Uterus (tissue), 4 donors: ENCODE results near the gene TEX29. TPM values are rescaled to one million over a fixed set of nuclear protein-coding genes. Genes with fewer than 3 reads are reported as not detected.

Source experiments
- DNase-seq, 2 donors: peaks; one replicate each; pipeline ENCODE4 v3.0.0-alpha.2; 2019 to 2020
- H3K27ac ChIP-seq, 2 donors: fragments of 200-600 bp; sonication (generic); 1 replicate in 1 of 2; 2 replicates in 1 of 2; pipeline ENCODE4 v1.5.1; 2016 to 2018
- H3K27me3 ChIP-seq, 2 donors: fragments of 200-600 bp; sonication (generic); one replicate each; pipeline ENCODE4 v1.5.1; 2018 to 2019; ENCODE audit warnings: control low read depth in 1 of 2
- H3K36me3 ChIP-seq, 2 donors: fragments of 200-600 bp; sonication (generic); one replicate each; pipeline ENCODE4 v1.5.1; 2019; ENCODE audit warnings: control low read depth in 1 of 2
- H3K4me1 ChIP-seq, 2 donors: fragments of 200-600 bp; sonication (generic); one replicate each; pipeline ENCODE4 v1.5.1; 2018 to 2019; ENCODE audit warnings: control low read depth in 1 of 2
- H3K4me3 ChIP-seq, 2 donors: fragments of 200-600 bp; sonication (generic); 1 replicate in 1 of 2; 2 replicates in 1 of 2; pipeline ENCODE4 v1.5.1; 2018 to 2019; ENCODE audit warnings: mild to moderate bottlenecking in 1 of 2
- H3K9me3 ChIP-seq, 2 donors: fragments of 200-600 bp; sonication (generic); one replicate each; pipeline ENCODE4 v1.5.1; 2019; ENCODE audit warnings: control low read depth in 1 of 2
- POLR2A ChIP-seq, 2 donors: fragments of 450-650 bp; IDR thresholded peaks; one replicate each; pipeline ENCODE4 v1.6.1; 2016; ENCODE audit warnings: antibody characterized with exemption in 2 of 2, mild to moderate bottlenecking in 1 of 2, moderate library complexity in 1 of 2
- intact Hi-C: fragments of 100-400 bp; cut with DNase I; formaldehyde crosslinking; loops from one replicate; pipeline ENCODE4 v1.15.1; 2023; ENCODE audit warnings: low total_unique reads
- total RNA-seq, 4 donors: library from RNA; depleted of rRNA in 3 of 4; stranded (reverse); fragments of >200 nt in 3 of 4; gene quantifications; one replicate each; pipeline versions ENCODE4 v1.1.0 to v1.2.4, GENCODE V29; 2014 to 2023
- TF ChIP-seq, protein P1 (sequence below), 4 experiments: fragments of 200-600 bp in 2 of 4; fragments of 450-650 bp in 2 of 4; sonication (generic) in 2 of 4; IDR thresholded peaks; one replicate each; pipeline ENCODE4 v1.5.1; 2016 to 2019; ENCODE audit warnings: antibody characterized with exemption in 4 of 4, mild to moderate bottlenecking in 2 of 4, moderate library complexity in 1 of 4
- donor health status: DM: yes; HTN: yes; CAD: no.

The TEX29 gene
- total RNA-seq, 4 donors from 2014 or later: 0.91 TPM; not detected in 3

DNA sequence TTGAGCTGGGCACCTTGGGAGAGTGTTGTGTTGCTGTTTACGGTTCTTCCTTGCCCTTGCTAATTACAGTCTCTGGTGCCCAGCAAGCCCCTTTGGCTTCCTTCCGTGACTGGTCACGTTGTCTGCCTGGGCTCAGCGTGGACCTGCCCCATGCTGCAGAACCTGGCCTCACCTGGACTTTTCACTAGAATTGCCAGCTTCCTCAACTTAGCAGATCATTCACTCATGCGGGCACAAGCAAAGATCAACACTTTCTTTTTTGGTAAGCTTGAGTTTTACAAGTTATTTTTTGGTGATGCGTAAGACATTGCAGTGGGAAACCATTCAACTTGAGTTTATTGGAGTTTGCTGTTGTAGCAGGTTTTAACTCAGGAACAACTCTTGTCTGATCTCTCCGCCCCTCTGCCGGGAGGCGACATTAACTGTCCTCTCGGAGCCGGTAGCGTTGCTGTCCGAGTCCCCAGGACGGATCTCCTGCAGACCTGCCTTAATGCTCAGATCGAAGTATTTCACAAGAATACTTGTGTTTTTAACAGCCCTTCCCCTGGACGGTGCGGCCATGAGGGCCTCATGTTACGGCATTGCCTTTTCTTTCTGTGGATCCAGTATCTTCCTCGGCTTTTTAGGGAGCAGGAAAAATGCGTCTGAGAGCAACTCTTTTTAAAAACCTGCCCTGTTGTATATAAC, 15.7 kb upstream of the TEX29 start:
- no peak overlapping the region for H3K27ac ChIP-seq
- no peak for TF ChIP-seq POLR2A (IDR thresholded peaks at IDR 0.05)
- TF ChIP-seq, protein P1, sequence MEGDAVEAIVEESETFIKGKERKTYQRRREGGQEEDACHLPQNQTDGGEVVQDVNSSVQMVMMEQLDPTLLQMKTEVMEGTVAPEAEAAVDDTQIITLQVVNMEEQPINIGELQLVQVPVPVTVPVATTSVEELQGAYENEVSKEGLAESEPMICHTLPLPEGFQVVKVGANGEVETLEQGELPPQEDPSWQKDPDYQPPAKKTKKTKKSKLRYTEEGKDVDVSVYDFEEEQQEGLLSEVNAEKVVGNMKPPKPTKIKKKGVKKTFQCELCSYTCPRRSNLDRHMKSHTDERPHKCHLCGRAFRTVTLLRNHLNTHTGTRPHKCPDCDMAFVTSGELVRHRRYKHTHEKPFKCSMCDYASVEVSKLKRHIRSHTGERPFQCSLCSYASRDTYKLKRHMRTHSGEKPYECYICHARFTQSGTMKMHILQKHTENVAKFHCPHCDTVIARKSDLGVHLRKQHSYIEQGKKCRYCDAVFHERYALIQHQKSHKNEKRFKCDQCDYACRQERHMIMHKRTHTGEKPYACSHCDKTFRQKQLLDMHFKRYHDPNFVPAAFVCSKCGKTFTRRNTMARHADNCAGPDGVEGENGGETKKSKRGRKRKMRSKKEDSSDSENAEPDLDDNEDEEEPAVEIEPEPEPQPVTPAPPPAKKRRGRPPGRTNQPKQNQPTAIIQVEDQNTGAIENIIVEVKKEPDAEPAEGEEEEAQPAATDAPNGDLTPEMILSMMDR (IDR thresholded peaks at IDR 0.05): no peak
- intact Hi-C loops: no loop called here
- no peaks in the 10 kb centered on the region for H3K36me3 ChIP-seq
- DNase-seq: no peak
- H3K9me3 ChIP-seq: no peaks in the 10 kb centered on the region
- no peak overlapping the region for H3K4me3 ChIP-seq
- H3K4me1 ChIP-seq: no peaks in the 10 kb centered on the region
- H3K27me3 ChIP-seq: no peaks in the 10 kb centered on the region

DNA sequence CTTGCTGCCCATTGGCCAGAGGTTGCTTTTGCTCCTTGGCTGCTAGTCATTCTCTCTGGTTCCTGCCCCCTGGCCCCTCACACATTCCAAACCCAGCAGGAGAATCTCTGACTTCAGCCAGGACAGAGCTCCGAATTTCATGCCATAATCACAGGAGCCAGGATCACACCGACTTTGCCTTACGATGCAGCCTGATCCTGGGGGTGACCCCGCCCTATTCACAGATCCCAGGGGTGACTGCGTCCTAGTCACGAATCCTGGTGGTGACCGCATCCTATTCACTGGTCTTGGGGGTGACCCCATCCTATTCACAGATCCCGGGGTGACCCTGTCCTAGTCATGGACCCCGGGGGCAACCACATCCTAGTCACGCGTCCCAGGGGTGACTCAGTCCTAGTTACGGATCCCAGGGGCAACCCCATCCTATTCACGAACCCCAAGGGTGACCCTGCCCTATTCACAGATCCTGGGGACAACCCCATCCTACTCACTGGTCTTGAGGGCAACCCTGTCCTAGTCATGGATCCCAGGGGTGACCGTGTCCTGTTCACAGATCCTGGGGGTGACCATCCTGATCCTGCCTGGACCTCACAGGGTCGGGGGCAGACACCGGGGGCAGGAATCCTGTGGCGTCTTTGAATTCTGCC, 7.4 kb upstream of the TEX29 start:
- Histone ChIP-seq H3K9me3 (no peaks in the 10 kb centered on the region), H3K4me3 (no peak overlapping the region), H3K27ac (no peak overlapping the region), H3K36me3 (no peaks in the 10 kb centered on the region), H3K27me3 (no peaks in the 10 kb centered on the region), H3K4me1 (no peaks in the 10 kb centered on the region)
- no peak for DNase-seq
- TF ChIP-seq, protein P1 (IDR thresholded peaks at IDR 0.05): no peak
- no peak for TF ChIP-seq POLR2A (IDR thresholded peaks at IDR 0.05)
- intact Hi-C loops: no loop called here

DNA sequence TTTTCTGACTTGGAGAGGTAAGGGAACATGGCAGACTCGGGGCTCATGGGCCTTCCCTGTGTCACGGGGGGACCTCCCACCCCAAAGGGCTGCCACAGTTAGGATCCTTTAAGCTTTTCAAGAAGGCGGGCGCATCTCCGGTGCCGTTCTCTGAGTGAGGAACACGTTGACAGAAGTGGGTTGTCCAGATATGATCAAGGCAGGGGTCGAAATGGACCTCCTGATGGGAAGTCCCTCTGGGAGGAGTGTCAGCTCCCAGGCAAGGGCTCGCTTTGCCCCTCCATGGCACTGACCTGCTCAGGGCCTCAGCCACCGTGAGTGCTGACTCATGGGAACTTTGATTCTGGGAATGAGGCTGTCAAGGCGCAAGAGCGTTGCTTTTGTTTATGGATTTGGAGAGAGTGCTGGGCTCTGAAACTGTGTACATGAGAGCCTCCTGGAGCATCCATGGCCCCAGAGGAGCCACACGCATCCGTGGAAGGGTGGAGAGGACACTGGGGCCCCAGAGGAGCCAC, 6.5 kb upstream of the TEX29 start:
- Histone ChIP-seq H3K36me3 (no peaks in the 10 kb centered on the region), H3K27me3 (no peaks in the 10 kb centered on the region), H3K27ac (no peak overlapping the region), H3K4me3 (no peak overlapping the region), H3K4me1 (no peaks in the 10 kb centered on the region), H3K9me3 (no peaks in the 10 kb centered on the region)
- TF ChIP-seq, protein P1 (IDR thresholded peaks at IDR 0.05): no peak
- TF ChIP-seq POLR2A (IDR thresholded peaks at IDR 0.05): no peak
- intact Hi-C loops: no loop called here
- no peak for DNase-seq

DNA sequence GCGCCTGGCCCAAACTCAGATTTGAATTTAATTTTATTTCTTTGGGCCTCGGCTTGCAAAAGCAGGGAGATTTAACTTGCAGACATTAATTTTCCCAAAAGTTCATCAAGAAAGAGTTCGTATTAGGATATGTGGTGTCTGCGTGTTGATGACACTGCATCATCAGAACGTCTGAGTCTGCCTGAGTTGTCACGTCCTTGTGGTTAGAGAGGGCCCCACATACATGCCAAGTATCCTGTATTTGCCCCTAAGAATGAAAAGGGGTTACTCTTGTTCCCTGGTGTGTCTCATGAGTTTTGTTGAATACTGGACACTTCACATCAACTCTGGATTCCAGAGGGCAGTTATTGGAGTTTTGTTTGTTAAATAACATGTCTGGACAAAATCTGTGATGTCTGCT, 5.6 kb upstream of the TEX29 start:
- Histone ChIP-seq H3K27me3 (no peaks in the 10 kb centered on the region), H3K36me3 (no peaks in the 10 kb centered on the region), H3K27ac (no peak overlapping the region), H3K4me3 (no peak overlapping the region), H3K9me3 (no peaks in the 10 kb centered on the region), H3K4me1 (no peaks in the 10 kb centered on the region)
- DNase-seq: no peak
- intact Hi-C loops: no loop called here
- TF ChIP-seq POLR2A (IDR thresholded peaks at IDR 0.05): no peak
- TF ChIP-seq, protein P1 (IDR thresholded peaks at IDR 0.05): no peak

DNA sequence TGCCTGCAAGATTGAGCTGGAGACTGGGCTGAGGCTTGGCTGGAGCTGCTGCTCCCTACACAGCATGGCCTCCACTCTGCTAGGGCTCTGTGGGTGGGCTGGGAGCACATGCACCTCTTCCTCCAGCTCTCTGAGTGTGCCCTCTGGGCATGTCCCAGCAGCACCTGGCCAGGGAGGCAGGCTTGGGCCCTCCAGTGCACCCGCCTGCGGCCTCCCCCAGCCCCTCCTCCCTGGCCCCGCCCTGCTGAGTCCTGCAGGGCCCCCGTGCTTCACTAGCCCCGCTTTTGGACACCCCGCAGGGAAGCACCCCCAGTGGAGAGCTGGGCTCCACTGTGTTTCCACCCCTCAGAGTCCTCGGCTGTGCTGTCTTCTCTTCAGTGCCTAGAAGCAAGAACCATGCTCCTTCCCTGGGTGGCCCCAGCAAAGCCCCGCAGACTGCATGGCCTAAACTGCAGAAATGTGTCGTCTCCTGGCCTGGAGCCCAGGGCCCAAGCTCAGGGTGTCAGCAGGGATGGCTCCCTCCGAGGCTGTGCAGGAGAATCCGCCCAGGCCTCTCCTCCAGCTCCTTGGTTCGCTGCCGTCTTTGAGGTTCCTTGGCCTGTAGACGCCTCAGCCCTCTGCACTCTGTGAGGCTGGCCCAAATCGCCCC, 5.0 kb upstream of the TEX29 start:
- Histone ChIP-seq H3K27ac (no peak overlapping the region), H3K4me1 (no peaks in the 10 kb centered on the region), H3K9me3 (no peaks in the 10 kb centered on the region), H3K4me3 (no peak overlapping the region), H3K36me3 (no peaks in the 10 kb centered on the region), H3K27me3 (no peaks in the 10 kb centered on the region)
- no peak for TF ChIP-seq POLR2A (IDR thresholded peaks at IDR 0.05)
- TF ChIP-seq, protein P1 (IDR thresholded peaks at IDR 0.05): no peak
- DNase-seq: no peak
- intact Hi-C loops: no loop called here
